ENCODE data around the gene CCDC59.

GRCh38 chr12:82383930-82384552 lies 25.9 kb upstream of the CCDC59 start:
- peak in 2 of 6 experiments; percentile 11 to 21 for TF ChIP-seq CTCF (IDR thresholded peaks at IDR 0.05)
- TF ChIP-seq POLR2AphosphoS5 (IDR thresholded peaks at IDR 0.05): no peak
